ENCODE results near the gene SPTBN5.
A peak's percentile ranks its signal among the peaks of the same experiment; 100 is the strongest.

The SPTBN5 gene

GRCh38 chr15:41822957-41823356 is 70.9 kb downstream of the SPTBN5 start:
- DNase-seq = no peak

GRCh38 chr15:41822471-41822870 is 71.4 kb downstream of the SPTBN5 start:
- no peak for DNase-seq

- DNase-seq = no peak
Measured at GRCh38 chr15:41821831-41822230, 72.0 kb downstream of the SPTBN5 start.

GRCh38 chr15:41820791-41821423 is 72.9 kb downstream of the SPTBN5 start:
- DNase-seq = no peak

DNA sequence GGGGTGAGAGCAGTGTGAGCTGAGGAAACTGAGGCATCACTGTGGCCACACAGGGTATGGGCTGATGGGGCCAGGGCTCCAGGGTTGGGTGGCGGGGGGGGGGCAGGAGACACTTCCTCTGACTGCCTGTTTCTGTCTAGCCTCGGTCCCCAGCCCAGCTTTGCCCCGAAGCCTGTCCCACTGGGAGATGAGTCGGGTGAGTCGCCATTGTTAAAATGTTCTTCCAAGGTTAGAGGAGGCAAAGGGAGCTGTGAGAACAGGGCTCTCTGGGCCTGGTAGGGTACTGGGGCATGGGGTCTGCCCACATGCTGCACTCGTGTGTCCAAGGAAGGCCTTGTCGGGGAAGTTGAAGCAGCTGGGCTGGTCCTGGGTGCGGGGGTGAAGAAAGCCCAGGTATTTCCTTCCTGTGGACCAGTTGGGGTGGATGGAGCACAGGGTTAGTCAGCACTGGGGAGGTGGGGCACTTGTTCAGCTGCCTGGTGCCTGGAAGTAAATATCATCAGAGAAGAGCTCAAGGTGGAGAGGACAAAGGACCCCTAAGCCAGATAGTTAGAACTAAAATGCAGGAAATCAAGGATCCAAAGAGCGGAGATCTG is 74.3 kb downstream of the SPTBN5 start:
- DNase-seq = no peak

- DNase-seq = no peak
Measured at GRCh38 chr15:41817781-41818180, 76.1 kb downstream of the SPTBN5 start.

- no peak for DNase-seq
Measured at GRCh38 chr15:41817327-41817726, 76.5 kb downstream of the SPTBN5 start.

- no peak for DNase-seq
Measured at GRCh38 chr15:41816788-41817187, 77.1 kb downstream of the SPTBN5 start.

GRCh38 chr15:41814534-41814933 is 79.3 kb downstream of the SPTBN5 start:
- DNase-seq = no peak

GRCh38 chr15:41813426-41813825 is 80.4 kb downstream of the SPTBN5 start:
- DNase-seq = no peak

DNA sequence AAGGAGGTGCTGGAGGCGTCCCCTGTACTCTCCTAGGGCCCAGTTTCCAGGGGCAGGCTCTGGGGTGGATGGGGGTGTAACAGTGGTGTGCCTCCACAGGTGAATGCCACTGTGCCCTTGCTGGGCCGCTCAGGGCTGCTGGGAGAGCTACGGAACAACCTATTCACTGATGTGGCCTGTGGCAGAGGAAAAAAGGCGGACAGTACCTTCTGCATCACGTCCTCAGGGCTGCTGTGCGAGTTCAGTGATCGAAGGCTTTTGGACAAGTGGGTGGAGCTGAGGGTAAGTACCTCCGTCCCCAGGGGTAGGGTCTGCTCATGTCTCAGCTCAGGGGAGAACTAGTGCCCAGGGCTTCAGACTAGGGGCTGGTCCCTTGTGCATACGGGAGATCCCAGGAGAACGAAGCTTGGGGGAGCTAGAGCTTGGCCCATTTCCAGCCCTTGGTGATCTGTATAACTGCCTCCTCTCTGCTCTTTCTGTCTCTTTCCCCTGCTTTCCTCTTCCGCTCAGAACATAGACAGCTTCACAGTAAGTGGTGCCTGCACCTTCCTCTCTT is 81.0 kb downstream of the SPTBN5 start:
- no peak for DNase-seq

DNA sequence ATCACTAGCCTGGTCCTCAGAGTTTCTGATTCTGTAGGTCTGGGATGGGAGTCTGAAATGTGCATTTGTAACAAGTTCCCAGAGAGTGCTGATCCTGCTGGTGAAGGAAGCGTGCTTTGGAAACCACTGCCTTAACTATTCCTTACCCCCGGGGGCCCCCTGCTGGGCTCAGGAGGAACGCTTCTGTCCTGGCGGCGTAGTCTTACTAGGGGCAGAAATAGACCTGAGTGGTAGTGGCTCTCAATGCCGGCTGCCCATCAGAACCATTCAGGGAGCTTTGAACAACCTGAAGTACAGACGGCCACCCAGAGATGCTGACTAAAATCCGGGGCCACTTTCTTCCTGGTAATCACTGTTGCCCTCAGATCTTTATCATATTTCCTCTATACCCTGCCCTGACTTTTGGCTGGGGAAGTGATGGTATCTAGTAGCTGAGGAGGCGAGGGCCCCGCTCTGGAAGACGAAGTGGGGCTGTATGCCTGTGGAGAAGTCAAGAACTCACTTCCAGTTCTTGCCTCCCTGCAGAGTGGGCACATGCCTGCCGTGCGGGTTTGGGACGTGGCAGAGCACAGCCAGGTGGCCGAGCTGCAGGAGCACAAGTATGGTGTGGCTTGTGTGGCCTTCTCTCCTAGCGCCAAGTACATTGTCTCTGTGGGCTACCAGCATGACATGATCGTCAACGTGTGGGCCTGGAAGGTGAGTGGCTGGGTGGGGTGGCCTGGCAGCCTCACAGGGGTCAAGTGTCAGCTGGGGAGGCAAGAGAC is 82.2 kb downstream of the SPTBN5 start:
- DNase-seq = peak; percentile 44 to 81 (median 61)

DNA sequence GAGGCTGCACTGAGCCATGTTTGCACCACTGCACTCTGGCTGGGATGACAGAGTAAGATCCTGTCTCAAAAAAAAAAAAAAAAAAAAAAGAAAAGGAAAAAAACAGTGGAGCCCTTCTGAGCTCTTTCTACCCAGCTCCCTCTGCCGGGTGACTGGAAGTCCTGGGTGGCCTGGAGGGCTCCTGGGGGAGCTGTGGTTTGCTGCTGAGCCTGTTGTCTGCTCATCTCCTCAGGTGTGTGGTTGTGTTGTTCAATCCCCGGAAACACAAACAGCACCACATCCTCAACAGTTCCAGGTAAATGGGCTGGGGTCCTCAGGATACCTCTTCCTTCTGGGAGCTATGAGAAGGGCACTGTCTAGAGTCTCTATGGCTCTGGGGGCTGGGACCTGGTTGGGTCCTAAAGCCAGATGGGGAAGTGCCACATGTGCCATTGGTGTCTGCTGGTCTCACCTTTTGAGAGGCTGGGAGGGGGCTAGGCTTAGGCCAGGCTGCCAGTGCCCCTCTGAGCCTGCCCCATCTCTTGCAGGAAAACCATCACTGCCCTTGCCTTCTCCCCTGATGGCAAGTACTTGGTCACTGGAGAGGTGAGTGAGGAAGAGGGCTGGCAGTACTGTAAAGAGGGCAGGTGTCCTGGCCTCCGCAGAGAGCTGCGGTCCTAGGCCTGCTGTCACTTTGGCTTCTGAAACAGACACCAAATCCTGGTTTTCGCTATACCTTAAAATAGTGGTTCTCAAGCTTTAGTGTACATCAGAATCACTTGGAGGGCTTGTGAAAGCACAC is 83.0 kb downstream of the SPTBN5 start:
- DNase-seq = peak in 1 of 5 experiments; percentile 19

- no peak for DNase-seq
Measured at GRCh38 chr15:41809526-41810220, 84.2 kb downstream of the SPTBN5 start.

- DNase-seq = no peak
Measured at GRCh38 chr15:41809121-41809520, 84.7 kb downstream of the SPTBN5 start.

DNA sequence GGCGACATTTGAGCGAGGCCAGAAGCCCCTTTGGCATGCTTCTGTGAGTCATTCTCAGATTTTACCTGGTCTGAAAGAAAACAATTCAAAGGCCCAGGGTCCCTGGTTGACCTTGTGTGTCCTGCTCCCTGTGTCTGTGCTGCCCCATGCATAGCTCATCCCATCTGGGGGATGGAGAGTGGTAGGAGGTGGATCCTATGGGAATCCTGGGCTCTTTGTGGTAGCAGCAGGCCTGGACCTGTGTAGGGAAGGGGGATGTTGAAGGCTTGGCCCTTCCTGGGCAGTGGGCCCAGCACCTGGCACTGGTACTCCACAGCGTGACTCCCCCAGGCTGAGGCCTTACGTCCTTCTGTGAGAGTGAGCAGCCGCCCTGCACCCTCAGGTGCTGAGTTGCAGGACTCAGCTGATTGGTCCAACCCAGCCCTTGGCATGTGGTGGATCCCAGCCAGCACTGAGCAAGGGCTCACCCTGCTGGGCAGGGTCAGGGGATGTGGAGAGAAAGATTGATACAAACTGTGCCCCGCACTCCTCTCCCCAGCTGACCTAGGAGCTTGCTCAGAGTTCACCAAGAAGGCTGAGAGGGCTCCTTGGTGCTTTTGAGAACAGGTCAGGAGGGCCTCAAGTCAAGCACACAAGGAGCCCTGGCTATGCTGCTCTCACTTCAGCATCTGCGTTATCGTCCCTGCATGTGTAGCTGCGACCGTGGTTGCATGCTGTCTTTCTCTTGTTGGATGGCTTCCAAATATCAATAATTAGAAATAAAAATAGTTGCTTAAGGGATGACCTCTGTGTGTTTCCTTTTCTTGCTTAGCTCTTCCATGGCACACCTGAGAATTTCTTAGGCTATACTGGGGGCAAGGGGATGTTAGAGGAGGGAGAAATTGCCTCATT is 87.3 kb downstream of the SPTBN5 start:
- no peak for DNase-seq

- DNase-seq = no peak
Measured at GRCh38 chr15:41805711-41806110, 88.1 kb downstream of the SPTBN5 start.

DNA sequence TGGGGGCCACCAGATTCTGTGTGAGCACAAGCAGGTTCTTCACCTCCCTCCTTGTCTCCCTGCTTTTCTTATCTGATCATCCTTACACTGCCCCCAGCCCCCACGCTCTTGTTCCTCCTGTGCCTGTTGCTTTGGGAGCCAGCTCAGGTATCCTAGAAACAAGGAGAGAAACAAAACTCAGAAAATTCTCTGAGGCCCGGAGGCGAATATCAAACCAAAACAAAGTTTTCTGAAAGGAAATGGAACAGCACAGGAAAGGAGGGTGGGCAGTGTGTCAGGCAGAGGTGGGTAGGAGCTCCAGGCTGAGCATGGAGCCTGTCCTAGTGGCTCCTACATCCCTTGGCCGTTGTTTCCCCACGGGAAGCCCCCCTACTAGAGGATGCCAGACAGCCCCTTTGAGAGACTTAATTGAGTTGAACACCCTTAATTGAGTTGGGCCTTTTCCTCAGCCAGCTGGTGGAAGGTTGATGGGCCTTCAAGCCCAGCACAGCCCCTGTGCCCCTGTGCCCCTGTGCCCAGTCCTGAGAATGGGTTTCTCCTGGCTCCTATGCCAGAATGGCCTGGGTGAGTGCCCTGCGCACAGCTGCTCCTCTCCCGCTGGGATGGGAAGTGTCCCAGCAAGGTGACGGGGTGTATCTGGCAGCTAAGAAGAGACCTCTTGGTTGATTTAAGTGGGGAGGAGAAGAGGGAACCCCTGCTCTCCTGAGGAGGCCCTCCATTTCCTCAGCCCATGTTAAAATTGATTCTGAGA is 88.8 kb downstream of the SPTBN5 start:
- no peak for DNase-seq

- no peak for DNase-seq
Measured at GRCh38 chr15:41804361-41804760, 89.5 kb downstream of the SPTBN5 start.

- DNase-seq = peak in 1 of 5 experiments; percentile 36
Measured at GRCh38 chr15:41801850-41802455, 91.9 kb downstream of the SPTBN5 start.

Measured in T-helper 2 cell (primary cell).